ENCODE measurements around the gene HELQ.

DNA sequence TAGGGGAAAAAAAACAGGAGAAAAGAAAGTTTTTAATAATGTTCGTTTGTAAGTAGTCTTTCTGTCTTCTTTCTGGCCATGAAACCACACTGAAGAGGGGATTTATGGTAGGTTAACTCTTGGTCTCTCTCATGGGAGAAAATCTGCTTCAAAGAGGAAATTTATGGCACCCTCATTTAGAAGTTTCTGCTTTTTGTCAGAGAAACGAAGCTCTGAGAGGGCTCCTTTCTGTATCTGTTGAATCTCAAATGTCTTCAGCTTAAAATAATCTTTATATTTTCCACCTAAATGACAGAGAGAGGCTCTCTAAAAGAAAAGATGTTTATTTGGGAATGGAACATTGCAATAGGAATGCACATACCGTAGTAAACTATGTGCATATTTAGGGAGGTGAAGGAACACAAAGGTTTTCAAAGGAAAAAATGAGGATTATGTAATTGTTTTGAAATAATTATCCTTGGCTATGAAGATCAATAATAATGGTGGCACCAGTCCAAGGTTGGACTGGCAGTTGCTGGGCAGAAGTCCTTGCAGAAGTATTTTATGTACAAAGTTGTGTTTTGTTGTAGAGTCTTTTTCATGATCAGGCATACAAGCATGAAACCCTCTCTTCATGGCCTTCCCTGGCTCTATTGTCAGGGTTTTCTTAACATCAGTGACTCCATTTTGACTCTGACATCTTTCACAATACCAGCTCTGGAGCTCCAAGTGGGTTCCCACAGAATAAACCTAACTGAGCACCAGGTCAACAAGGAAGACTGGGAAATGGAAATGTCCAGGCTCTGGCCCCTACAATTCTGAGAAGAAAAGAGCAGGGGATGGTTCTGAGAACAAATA, 67.9 kb downstream of the HELQ start:
- TF ChIP-seq POLR2AphosphoS5 (IDR thresholded peaks at IDR 0.05; ENCODE audit: low read length) (no peak), CEBPB (IDR thresholded peaks at IDR 0.05; ENCODE audit: borderline replicate concordance in 1 of 2, low read depth in 2 of 2, low read length in 2 of 2) (no peak)
- TF ChIP-seq, protein P1, sequence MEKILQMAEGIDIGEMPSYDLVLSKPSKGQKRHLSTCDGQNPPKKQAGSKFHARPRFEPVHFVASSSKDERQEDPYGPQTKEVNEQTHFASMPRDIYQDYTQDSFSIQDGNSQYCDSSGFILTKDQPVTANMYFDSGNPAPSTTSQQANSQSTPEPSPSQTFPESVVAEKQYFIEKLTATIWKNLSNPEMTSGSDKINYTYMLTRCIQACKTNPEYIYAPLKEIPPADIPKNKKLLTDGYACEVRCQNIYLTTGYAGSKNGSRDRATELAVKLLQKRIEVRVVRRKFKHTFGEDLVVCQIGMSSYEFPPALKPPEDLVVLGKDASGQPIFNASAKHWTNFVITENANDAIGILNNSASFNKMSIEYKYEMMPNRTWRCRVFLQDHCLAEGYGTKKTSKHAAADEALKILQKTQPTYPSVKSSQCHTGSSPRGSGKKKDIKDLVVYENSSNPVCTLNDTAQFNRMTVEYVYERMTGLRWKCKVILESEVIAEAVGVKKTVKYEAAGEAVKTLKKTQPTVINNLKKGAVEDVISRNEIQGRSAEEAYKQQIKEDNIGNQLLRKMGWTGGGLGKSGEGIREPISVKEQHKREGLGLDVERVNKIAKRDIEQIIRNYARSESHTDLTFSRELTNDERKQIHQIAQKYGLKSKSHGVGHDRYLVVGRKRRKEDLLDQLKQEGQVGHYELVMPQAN (conservative IDR thresholded peaks at IDR 0.05), result no peak
